Activated T-cell treated with anti-CD3 and anti-CD28 coated beads for 4 hours (primary cell): Measurements from ENCODE around the gene SNTG2.
"Not testable (repeated sequence)": the region's sequence is repeated elsewhere in the genome, so short reads cannot be mapped to it uniquely, and the experiment has no call there.

Experiments
- DNase-seq: peaks from one replicate; pipeline ENCODE4 v3.0.0-alpha.2; 2020

Gene SNTG2

DNA sequence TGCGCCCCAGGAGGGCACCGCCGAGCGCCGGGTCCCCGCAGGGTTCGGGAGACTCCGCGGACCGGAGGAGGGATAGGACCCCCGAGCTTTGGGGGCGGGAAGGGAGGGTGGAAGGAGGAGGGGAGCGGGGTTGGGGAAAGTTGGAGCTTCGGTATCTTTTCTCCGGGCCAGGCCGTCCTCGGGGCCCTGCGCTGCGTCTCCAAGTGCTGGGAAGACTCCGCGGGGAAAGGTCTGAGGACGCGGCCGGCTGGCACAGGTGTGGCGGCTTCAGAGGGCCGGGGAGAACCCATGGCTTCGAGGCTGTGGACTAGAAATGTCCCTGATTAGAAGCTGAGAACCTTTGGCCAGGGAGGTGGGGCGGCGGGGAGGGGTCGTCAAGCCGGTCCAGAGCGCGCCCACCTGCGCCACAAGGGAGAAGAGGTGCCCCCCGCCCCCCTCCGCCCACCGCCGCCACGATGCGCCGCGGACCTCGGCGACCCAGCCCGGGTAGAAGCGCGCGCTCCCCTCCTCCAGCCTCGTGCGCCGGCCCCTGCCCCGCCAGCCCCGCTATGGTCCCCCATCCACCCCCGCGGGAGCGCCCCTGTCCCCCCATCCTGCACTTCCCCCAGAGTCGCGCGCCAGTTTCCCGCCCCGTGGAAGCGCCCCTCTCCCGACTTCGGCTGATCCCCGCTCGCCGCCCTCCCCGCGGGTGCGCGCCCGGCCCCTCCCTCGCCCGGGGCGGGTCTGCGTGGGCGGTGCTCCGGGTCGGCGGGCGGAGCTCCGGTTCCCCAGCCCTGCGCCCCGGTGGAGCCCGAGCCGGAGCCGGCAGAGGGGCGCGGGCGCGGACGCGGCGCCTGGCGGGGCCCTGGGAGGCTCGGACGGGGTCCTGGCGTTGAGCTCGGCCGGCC is at the start of gene SNTG2:
SNTG2 (plus strand) TSS at position 770 of the 887 bp plus-strand sequence. CDS start 148 bp downstream, outside the sequence.
- DNase-seq = peak; percentile 62

DNA sequence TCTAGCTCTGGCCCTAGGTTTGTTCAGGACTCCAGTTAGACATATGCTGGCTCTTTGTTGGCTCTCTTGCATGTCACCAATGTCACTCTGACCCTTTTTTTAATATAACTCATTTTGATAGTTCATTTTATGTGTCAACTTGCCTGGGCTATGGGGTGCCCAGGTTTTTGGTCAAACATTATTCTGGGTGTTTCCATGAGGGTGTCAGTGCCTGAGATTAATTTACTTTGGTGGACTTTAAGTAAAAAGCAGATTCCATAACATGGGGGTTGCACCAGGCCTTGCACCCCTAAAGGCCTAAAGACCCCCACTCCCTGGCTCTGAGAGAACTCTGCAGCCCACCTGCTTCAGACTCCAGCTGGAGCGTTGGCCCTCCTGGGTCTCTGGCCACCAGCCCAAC is 48.1 kb upstream of the SNTG2 start:
- DNase-seq = no peak

DNA sequence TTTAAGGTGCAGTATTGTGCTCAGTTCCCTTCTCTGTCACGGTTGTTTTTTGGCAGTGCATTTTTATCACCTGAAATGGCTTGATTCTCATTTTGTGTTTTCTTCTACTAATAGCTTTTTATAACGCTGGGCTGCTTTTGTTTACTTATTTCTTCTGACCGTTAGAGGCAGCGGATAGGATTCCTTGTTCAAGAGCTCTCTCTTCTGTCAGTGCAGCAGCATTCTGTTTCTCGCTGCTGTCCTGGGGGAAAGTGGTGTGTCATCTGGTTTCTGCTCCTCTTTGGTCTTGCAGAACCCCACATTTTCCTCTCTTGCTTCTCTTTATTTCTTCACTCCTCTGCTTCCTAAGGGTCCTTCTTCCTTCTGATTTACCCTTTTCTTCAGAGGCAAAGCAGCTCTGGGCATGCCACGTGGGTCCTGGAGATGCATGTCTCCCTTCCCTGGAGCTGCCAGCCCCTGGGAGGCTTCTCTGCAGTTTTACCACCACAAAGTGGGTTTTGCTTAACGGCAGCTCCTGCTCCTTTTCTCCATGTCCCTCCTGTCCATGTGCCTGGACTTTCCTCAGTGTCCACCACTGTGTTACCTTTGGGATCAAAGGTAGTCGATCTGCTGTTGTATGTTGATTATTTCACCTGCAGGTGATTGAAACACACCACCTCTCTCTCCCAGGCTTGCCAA is 47.3 kb upstream of the SNTG2 start:
- no peak for DNase-seq

DNA sequence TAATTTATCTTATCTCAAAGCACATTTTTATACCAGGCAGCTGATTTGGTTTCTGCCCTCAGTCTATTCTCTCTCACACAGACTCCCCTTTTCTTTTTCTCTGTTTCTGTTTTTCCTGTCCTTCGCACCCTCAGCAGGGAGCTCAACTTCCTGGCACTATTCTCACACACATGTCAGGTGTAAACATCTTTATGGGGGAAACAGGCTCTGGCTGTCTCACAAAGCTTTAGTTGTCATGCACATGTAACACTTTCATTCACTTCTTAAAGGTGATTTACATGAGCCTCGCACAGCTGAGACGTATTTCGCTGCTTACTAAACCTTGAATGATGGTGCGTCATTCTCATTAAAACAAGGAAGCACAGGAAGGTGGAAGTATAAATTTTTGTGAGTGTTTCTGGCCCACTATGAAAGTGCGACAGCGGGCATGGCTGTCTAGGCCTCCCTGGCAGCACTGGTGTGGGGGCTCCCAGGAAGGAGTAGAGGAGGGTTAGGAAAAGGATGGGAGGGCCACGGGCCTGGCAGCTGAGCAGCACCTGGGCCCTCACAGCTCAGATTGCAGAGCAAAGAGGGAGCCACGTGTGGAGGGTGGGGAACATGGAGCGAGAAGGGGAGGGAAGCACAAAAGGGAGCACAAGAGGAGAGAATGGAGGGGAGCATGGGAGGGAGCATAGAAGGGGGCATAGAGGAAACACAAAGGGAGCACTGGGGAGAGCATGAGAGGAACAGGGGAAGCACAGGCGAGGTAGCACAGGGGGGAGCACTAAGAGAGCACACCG is 46.2 kb upstream of the SNTG2 start:
- no peak for DNase-seq

DNA sequence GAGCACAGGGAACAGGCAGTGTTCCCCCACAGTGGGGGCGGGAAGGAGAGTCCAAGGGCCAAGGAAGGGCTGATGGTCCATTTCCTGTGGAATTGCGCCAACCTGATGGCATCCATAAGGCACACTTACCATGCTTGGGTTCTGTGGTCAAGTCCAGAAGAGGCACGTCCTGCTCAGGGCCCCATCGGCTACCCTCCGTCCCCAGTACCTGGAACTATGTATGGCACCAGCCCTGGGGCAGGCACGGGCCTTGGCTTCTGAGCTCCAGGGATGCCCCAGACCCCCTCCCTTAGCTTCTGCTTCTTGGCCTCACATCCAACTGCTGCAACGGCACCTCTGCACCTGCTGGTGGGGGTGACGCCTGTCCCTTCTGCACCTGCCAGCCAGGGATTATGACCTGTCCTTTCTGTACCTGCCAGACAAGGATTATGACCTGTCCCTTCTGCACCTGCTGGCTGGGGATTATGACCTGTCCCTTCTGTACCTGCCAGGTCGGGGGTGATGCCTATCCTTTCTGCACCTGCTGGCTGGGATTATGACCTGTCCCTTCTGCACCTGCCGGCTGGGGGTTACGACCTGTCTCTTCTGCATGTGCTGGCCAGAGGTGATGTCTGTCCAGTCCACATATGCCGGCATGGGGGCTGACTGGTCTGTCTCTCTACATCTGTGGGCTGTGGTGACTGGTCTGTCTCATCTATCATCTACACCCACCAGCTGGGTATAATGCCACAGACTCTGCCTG is 45.4 kb upstream of the SNTG2 start:
- DNase-seq = no peak

DNA sequence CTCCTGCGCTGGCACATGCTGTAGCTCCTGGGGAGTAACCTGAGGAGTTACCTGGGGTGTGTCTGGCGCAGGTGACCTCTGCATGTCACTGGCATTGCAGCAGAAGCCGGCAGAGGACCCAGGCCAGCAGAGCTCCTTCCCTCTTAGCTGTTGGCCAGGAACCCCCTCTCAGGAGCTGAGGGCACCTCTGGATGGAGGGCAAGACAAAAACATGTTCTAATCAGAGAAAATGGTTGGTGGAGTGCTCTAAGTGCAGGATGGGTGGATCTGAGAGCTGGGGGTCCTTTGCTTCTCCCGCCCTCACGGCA is 44.9 kb upstream of the SNTG2 start:
- no peak for DNase-seq

DNA sequence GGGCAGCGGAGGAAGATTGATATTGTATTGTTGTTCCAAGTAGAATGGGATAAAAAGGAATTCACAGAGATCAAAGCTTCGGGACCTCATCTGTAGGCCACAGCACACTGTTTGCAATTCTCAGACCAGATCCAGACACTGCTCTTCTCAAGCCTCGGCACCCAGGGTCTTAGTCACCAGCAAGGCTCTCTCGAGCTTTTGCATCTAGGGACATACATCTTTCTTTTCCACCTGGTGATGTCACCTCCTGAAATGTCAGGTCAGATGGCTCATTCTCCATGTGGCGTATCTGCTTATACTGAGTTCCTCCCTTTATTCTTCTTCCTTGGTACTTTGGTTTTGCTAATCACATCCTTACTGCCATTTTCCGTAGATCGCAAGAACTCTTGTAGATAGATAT is 42.9 kb upstream of the SNTG2 start:
- DNase-seq = no peak

DNA sequence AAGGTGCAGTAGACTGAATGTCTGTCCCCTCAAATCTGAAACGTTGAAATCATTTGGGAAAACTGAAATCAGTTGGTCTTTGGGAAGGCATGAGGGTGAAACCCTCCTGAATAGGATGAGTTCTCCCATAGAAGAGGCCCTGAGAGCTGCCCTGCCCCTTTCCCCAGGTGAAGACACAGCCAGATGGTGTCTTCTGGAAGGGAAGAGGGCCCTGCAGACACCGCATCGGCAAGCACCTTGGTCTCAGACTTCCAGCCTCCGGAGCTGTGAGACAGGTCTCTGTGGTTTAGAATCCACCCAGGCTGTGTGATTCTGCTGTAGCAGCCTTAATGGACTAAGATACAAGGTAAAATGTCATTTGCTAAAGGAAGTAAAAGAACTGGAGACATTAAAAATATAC is 42.1 kb upstream of the SNTG2 start:
- DNase-seq = no peak

DNA sequence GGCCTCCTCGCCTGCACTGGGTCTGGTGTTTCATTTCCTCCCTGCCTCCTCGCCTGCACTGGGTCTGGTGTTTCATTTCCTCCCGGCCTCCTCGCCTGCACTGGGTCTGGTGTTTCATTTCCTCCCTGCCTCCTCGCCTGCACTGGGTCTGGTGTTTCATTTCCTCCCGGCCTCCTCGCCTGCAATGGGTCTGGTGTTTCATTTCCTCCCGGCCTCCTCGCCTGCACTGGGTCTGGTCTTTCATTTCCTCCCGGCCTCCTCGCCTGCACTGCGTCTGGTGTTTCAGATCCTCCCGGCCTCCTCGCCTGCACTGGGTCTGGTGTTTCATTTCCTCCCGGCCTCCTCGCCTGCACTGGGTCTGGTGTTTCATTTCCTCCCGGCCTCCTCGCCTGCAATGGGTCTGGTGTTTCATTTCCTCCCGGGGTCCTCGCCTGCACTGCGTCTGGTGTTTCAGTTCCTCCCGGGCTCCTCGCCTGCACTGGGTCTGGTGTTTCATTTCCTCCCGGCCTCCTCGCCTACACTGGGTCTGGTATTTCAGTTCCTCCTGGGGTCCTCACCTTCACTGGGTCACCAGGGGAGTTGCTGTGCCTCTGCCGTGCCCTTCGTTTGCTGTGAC is 40.8 kb upstream of the SNTG2 start:
- DNase-seq = not testable (repeated sequence)

DNA sequence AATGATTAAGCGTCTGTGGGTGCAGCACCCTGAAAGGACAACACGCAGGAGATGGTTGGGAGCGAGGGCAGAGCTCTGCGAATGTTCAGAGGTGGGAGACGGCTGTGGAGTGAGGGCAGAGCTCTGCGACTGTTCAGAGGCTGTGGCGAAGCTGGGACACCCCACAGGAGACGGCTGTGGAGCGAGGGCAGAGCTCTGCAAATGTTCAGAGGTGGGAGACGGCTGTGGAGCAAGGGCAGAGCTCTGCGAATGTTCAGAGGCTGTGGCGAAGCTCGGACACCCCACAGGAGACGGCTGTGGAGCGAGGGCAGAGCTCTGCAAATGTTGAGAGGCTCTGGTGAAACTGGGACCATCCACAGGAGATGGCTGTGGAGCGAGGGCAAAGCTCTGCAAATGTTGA is 40.0 kb upstream of the SNTG2 start:
- no peak for DNase-seq

DNA sequence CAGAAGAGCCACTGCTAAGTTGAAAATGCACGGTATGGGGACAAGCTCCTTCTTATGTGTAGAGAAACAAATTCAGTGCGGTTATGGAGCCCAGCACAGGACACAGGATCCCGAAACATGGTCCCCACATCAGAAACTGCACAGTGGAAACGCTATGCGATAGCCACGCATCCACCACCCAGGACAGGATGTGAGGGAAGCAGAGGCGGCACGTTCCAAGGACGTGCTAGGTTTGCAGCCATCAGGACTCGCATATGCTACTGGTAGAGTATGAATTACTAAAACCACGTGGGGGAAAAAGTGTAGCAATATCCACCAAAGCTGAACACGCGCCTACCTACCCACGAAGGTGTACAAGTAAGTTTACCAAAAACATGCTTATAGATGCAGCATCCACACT is 34.7 kb upstream of the SNTG2 start:
- DNase-seq = no peak

DNA sequence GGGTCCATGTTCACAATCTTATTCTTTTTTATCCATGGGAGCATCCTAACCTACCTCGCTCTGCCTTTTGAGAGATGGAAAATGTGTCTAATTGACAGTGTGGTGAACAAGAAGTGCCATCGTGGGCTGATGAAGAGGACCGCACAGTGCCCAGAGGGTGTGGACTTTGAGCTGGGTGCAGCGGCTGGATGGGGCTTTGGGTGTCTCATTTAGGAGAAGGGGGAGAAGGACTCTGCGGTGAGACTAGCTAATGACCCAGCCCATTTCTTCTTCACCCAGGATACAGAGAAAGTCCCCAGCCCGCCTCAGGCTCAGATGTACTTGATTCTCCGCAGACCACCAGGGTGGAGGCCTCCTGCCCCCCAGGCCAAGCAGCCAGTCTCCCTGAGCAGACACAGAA is 33.7 kb upstream of the SNTG2 start:
- DNase-seq = no peak

DNA sequence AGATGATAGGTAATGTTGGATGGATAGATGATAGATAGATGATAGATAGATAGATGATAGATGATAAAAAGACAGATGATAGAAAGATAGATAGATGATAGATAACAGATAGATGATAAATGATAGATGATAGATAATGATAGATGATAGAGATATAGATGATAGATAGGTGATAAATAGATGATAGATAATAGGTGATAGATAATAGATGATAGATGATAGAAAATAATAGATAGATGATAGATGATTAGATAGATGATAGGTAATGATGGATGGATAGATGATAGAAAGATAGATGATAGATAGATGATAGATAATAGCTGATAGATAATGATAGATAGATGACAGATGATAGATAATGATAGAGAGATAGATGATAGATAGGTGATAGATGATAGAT is 31.0 kb upstream of the SNTG2 start:
- no peak for DNase-seq

DNA sequence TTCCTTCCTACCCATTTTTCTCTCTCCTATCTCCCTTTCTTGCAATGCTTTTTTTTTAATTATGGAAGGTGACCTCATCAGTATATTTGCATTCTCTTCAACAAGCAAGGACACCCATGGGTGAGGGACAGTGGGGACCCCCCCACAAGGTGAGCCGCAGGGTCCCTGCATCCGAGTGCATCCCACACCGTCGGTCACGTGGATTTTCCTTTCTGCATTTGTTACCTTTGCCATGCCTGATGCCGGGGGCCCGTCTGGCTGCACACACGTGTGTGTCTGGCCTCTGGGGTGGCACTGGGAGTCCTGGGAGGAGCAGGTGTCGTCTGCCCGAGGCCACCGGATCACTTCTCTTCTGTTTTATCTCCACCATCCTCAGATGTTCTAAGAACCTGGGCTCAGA is 30.1 kb upstream of the SNTG2 start:
- no peak for DNase-seq

DNA sequence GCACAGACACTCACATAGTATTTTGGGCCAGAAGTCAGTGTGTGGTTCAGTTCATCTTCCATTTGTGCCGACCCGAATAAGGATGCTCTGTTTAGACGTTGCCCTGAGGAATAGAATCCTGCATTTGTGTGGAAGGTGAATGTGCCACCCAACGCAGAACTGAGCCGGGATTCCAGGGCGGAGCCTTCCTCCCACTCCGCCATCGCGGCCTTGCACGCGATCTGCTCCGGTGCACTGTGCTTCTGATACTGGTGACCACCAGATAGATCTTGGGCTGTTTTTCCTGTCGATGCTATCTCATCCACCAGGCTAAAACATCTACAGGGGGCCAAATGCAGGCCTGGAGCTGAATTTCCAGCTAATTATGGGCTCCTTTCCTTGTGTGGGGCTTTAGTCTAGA is 29.6 kb upstream of the SNTG2 start:
- no peak for DNase-seq

DNA sequence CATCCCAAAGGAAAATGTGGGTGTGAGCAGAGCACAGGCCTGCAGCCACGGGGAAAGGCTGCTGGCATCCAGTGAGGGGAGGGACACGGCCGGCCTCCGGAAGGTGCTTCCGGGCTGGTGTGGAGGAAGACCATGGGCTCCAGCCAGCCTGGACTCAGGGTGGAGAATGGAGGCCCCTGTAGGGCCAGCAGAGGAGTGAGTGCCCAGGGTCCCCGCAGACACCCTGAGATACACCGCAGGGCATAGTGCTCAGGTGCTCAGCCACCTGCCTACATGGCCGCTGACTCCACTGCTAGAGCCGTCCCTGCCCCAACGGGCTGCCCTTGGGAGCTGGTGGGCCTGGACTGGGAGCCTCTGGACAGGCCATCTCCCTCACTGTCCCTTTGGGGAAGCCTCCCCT is 28.5 kb upstream of the SNTG2 start:
- DNase-seq = no peak

DNA sequence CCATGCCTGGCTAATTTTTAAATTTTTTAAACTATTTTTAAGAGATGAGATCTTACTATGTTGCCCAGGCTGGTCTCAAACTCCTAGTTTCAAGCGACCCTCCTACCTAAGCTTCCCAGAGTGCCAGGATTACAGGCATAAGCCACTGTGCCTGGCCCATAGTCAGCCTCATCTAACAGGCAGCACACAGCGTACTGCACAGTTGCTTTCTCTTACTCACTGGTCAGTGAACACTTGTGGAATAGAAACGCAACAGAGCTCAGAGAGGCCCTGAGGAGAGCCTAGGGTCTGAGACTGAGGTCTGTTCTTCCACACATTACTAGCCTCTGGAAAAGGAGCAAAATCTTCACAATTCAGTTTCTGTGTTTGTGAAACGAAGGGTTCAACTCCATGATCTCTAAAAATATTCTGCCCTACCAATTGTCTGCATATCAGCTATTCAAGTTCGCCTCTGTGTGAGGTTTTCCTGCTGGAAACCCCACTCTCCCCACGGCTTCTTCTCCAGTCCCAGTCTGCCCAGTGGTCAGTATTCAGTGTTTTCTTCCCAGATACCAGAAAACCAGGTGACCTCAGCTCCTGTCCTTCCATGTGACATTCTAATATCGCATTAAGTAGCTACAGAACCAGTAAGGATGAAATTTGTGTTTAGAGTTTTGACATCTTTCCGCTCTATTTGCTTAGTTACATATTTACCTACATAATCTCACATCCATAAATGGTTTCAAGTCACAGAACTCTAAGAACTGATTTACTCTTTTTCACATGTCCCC is 26.6 kb upstream of the SNTG2 start:
- no peak for DNase-seq

DNA sequence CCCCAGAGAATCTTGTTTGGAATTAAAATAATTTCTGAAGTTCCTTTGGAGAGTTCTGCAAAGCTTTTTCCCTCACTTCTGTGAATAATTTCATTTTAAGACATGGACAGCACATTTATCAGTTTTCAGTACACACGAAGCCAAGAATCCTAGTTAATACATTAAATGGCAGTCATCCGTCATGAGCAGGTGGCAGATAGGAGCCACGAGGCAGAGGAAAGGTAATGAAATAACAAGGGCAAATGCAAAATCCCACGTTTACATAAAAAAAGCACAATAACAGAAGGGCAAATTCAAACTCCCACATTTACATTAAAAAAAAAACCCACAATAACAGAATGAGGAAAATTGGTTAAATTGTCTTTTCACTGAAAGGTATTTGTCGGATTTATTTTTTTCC is 25.9 kb upstream of the SNTG2 start:
- no peak for DNase-seq

DNA sequence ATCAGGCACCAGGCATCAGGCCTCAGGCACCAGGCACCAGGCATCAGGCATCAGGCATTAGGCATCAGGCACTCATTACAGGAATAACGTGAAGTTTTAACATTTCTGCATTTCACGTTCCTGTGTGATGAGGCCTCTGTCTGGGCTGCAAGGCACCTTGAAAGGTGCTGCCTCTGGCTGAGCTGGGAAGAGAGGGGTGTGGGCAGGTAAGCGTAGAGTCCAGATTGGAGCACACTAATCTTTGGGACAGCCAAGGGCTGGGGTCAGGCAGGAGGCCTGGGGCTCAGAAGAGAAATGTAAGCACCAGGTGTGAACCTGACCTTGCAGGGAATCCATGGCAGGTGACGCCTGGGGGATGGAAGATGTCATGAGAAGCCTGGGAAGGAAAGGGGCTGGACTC is 25.3 kb upstream of the SNTG2 start:
- DNase-seq = no peak

DNA sequence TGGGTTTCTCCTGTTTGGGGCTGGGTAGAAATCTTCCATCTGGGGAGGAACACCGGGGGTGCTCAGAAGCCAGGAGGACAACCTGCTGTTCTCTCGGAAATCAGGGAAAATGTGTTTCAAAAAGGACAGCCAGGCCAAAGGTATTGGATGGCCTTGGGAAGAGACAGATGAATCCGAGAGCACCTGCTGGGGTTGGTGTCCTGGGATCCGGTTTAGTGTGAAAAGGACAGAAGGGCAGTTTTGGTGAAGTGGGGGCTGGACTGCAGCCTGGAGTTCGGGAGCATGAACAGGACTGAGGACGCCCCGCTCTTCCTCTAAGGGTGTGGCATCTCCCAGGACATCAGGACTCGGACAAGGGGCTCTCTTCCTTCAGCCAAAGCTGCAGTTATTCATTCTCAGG is 24.9 kb upstream of the SNTG2 start:
- DNase-seq = no peak

DNA sequence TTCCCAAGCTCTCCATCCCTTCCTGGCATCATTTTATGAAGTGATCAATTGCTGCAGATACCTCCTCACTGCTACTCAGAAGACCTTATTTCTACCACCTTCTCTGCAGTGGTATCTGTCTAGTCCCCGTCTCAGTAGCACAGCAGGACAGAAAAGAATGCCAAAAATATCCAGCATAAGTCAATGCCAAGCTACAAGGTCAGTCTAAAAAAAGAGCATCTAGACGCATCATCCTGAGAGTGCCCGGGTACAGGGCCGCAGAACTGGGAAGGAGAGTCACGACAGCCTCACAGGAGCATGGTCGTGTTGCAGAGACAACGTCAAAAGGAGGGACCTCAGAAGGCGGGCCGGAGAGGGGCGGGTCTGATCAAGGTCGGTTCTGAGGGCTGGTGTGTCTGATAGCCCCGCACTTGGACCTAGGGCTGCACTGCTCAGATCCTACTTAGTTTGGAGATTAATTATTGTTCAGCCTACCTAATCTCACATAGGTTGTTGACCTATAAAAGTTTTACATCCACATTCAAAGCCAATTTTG is 24.3 kb upstream of the SNTG2 start:
- no peak for DNase-seq

DNA sequence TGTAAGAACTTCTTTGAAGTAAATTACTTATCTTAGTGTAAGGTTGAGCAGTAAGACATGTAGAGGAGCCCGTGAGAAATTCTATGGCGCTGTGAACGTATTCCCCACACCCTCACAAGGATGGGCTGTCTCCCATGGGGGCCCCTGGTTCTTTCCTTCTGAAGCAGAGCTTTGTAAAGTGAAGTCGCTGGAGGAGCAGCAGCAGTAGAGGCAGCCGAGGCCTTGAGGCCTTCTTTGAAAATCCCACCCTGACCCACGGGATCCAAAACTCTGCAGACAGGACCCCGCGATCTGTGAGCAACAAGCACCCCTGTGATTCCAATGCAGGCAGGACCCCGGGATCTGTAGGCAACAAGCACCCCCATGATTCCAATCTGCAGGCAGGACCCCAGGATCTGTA is 23.8 kb upstream of the SNTG2 start:
- no peak for DNase-seq
